ENCODE data around the gene DRC7. TPM values are rescaled to one million over a fixed set of nuclear protein-coding genes. Genes with fewer than 3 reads are reported as not detected.

The DRC7 gene
- total and polyA plus RNA-seq, 12 donors: 0.09 TPM; not detected in 11

DNA sequence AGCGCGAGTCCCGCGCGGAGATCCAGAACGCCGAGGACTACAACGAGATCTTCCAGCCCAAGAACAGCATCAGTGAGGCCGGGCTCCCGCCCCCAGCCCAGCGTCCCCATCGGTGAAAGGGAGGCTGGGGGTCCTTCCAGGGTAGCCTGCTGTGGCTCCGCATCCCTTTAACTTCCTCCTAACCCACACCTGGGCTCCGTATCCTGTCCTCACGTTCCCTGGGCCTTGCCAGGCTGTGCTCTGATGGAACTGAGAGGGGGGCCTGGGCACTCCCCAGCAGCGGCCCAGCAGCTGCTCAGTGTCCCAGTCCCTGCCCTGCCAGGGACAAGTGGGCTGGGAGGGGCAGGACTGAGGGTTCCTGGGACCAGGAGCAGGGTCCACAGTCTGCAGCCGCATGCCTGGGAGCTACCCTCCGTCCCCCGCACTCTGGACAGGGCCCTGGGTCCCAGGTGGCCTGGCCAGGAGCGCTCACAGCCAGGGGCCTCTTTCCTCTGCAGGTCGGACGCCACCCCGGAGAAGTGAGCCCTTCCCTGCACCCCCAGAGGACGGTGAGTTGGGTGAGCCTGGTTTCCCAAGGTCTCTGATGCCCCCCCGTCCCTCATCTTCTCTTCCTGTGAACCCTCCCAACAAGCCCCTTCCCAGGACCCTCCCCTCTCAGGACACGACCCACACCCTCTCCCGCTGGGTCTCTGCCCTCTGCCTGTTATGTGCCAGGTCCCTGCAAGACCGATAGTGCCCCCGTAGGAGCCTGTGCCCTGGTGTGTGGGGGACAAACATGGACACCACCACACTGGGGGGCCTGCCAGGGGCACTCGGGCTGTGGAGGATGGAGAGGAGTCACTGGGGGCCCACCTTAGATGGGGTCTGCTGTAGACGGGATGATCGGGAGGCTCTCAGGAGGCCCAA is 59.1 kb downstream of the DRC7 start:
- H3K36me3 ChIP-seq: peaks cover 0 to 72% (median 7%) of the 10 kb centered on the region in 9 donors
- WGBS, 2 donors: 90 to 95% methylated on average over 32 of the region's 32 CpGs
- no peaks in the 10 kb centered on the region for H3K9me3 ChIP-seq
- H3K4me3 ChIP-seq: no peak overlapping the region
- H3K27ac ChIP-seq: no peak overlapping the region
- no peaks in the 10 kb centered on the region for H3K27me3 ChIP-seq
- intact Hi-C loops (cut with DNase I): loop anchor here in 2 of 10 donors (10.0 kb wide), 1 partner anchor 241 kb away; no protein-coding TSS in a partner anchor
- TF ChIP-seq, protein P1, sequence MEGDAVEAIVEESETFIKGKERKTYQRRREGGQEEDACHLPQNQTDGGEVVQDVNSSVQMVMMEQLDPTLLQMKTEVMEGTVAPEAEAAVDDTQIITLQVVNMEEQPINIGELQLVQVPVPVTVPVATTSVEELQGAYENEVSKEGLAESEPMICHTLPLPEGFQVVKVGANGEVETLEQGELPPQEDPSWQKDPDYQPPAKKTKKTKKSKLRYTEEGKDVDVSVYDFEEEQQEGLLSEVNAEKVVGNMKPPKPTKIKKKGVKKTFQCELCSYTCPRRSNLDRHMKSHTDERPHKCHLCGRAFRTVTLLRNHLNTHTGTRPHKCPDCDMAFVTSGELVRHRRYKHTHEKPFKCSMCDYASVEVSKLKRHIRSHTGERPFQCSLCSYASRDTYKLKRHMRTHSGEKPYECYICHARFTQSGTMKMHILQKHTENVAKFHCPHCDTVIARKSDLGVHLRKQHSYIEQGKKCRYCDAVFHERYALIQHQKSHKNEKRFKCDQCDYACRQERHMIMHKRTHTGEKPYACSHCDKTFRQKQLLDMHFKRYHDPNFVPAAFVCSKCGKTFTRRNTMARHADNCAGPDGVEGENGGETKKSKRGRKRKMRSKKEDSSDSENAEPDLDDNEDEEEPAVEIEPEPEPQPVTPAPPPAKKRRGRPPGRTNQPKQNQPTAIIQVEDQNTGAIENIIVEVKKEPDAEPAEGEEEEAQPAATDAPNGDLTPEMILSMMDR (IDR thresholded peaks at IDR 0.05): no peak
- no peak for ATAC-seq
- DNase-seq: no peak
- H3K4me1 ChIP-seq: peaks cover 0 to 19% (median 16%) of the 10 kb centered on the region in 9 donors

DNA sequence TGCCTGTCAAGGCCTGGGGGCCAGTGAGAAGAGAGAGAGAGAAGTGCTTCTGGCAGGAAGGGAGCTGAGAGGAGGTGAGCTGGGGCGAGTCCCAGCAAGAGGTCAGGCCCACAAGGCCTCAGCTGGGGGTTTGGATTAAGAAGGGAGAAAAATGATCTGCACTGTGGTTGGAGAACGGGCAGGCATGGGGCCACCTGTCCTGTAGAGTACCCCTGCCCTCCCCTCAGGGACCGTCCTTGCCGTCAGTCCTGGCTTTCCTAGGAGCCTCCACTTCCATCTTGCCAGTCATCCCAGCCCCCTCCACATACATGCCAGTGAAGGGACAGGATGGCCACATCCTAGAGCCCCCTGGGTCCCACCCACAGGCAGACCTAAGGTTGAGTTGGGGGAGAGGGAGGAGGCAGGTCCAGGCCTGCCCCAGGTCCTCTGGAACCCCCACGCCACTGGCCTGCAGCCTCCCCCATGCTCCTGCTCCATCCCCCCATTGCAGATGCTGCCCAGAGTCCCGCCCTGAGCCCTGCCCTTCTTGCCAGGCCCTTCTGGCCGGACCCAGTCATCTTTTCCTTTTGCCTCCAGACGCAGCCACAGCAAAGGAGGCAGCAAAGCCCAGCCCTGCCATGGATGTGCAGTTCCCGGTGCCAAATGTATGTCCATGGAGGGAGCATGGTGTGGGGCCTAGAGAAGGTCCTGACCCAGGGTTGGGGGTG is 59.9 kb downstream of the DRC7 start:
- Histone ChIP-seq H3K27me3 (no peaks in the 10 kb centered on the region), H3K4me3 (no peak overlapping the region), H3K9me3 (no peaks in the 10 kb centered on the region), H3K27ac (no peak overlapping the region), H3K4me1 (peaks cover 0 to 27% (median 17%) of the 10 kb centered on the region in 9 donors), H3K36me3 (peaks cover 0 to 80% (median 10%) of the 10 kb centered on the region in 9 donors)
- intact Hi-C loops (cut with DNase I): loop anchor here in 7 of 10 donors (5.0 to 10.0 kb wide), 6 partner anchors 48 to 253 kb away; partner anchors contain the start of genes USB1 (in 3 of the 7), ZNF319 (in 3 of the 7) and KIFC3 (in 2 of the 7)
- DNase-seq: no peak
- no peak for ATAC-seq
- TF ChIP-seq, protein P1 (IDR thresholded peaks at IDR 0.05): no peak
- WGBS, 2 donors: 85 to 91% methylated on average over 9 of the region's 9 CpGs

DNA sequence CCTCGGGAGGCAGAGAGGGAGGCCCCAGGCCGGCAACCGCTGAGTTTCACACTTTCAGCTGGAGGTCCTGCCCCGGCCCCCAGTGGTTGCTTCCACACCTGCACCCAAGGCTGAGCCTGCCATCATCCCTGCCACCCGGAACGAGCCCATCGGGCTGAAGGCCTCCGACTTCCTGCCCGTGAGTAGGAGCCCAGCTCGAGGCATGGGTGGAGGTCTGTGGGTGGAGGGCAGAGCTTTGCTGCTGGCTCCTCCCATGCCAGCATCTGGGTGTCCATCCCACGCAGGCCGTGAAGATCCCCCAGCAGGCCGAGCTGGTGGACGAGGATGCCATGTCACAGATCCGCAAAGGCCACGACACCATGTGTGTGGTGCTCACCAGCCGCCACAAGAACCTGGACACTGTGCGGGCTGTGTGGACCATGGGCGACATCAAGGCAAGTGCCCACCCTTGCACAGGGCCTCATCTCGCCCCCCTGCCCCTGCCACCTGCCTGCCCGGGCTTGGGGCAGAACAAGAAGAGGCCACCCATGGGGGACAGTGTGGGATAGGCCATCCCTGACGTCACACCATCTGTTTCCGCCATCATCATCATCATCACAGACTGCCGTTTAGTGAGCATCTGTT is 60.6 kb downstream of the DRC7 start:
- ATAC-seq: no peak
- Histone ChIP-seq H3K4me3 (no peak overlapping the region), H3K36me3 (peaks cover 0 to 87% (median 16%) of the 10 kb centered on the region in 9 donors), H3K4me1 (peaks cover 0 to 33% (median 17%) of the 10 kb centered on the region in 9 donors), H3K27me3 (no peaks in the 10 kb centered on the region), H3K27ac (no peak overlapping the region), H3K9me3 (no peaks in the 10 kb centered on the region)
- no peak for DNase-seq
- 86 to 88% methylated on average over 24 of the region's 24 CpGs for WGBS, 2 donors
- intact Hi-C loops (cut with DNase I): loop anchor here in 7 of 10 donors (5.0 to 10.0 kb wide), 6 partner anchors 47 to 252 kb away; partner anchors contain the start of genes USB1 (in 3 of the 7), ZNF319 (in 3 of the 7) and KIFC3 (in 2 of the 7)
- TF ChIP-seq, protein P1 (IDR thresholded peaks at IDR 0.05): no peak
